Midbrain (tissue), 1 donor: Measurements from ENCODE around the gene DACH2.

Experiments used
- DNase-seq: peaks from one replicate; lab custom pipeline; 2025; lab: John Stamatoyannopoulos, UW

Gene DACH2

DNA sequence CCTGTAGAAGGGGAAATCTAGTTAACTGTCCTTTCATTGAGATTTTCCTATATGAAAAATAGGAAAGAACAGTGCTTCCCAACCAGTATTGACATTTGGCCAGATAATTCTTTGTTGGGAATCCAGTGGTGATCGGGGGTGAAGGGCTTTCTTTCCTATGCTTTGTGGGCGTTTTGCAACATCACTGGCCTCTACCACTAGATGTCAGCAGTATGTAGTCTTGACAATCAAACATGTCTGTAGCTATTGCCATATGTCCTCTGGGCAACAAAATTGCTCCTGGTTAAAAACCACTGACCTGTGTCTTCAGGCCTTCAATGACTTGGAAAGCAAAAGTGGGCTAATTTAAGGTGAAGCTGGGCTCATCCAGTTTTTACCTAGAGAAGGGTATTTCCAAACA lies 658.5 kb downstream of the DACH2 start:
- DNase-seq = no peak

DNA sequence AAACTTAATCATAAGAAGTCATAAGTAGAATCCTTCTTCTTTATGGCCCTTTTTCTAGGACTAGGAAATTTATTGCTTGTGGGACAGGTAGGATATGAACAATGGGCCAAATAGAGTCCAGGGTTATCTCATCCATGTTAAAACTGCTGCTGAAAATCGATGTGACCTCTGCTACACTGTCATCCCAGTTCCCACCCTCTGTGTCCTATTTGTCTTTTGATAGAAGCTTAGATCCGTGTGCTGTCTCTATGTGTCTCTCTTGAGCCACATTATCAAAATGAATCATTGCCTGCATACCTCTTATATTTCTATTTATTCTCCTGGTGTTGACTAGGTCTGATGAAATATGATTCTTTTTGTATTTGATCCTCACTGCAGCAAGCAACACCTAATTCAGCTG lies 661.4 kb downstream of the DACH2 start:
- DNase-seq = no peak

DNA sequence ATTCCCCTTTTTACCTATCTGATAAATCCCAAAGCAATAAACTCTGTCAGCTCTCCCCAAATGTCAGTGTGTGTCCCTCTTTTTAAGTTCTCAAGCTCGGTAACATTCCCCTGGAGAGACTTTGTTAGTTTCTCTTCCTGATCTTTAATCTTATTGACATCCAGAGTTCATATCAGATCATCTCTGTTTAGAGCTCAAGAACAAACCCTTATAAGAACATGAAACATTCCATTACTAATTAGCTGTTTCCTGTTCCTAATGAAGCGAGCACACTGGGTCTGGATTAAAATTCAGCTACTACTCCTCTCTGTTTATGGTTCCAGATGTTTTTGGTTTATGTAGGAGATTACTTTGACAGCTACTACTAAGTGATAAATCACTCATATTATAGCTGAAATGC lies 681.5 kb downstream of the DACH2 start:
- no peak for DNase-seq

DNA sequence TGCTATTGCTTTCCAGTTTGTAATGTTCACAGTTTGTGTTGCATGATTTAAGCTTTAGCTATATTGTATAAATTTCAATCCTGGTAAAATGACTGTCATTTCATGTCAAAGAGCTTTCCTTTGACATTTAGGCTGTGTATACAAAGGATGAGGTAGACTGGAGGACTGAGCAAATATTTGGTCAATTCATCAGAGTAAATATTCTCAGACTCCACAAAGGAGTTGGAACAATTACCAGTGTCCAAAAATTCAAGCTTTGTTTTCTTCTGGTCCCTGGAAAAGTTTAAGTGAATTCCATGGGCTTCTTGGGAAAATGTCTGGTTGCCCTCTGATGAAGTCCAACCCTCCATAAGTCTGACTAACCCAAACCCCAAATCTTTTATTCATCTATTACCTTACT lies 682.4 kb downstream of the DACH2 start:
- DNase-seq = no peak

DNA sequence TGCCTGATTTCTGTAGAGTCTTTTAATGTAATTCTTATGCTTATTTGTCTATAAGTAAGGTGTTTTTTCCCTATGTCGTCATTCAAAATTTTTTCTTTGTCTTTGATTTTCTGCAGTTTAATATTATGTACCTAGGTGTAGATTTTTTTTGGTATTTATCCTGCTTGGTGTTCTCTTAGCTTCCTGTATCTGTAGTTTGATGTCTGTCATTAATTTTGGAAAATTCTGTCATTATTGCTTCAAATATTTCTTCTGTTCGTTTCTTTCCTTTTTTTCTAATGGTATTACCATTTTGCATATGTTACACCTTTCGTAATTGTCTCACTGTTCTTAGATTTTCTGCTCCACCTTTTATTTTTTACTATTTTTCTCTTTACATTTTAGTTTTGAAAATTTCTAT lies 696.9 kb downstream of the DACH2 start:
- no peak for DNase-seq
